DND-41 (cell line): ENCODE results near the gene API5.

Source experiments
- ATAC-seq: fragments of 200-7000 bp; cut with Tn5 transposase; 3 replicates; pipeline ENCODE4 v1.9.1; 2021; ENCODE audit warnings: low read depth; ENCODE audit not compliant: insufficient read depth
- DNase-seq: peaks from one replicate; pipeline ENCODE4 v3.0.0-alpha.2; 2020
- H2AFZ ChIP-seq: 2 replicates; pipeline ENCODE4 v1.6.0; 2012; ENCODE audit warnings: low read depth, low read length
- H3K27ac ChIP-seq: 2 replicates; pipeline ENCODE4 v1.5.1; 2012; ENCODE audit warnings: low read length, inconsistent platforms
- H3K27me3 ChIP-seq: fragments of 200-600 bp; sonication (generic); 2 replicates; pipeline ENCODE4 v1.6.0; 2012; ENCODE audit warnings: low read length, mild to moderate bottlenecking, inconsistent platforms; ENCODE audit not compliant: insufficient read depth, poor library complexity
- H3K36me3 ChIP-seq: 2 replicates; pipeline ENCODE4 v1.5.1; 2012; ENCODE audit warnings: low read length, inconsistent platforms; ENCODE audit not compliant: insufficient read depth
- H3K4me1 ChIP-seq: 2 replicates; pipeline ENCODE4 v1.5.1; 2012; ENCODE audit warnings: mild to moderate bottlenecking, low read length; ENCODE audit not compliant: insufficient read depth
- H3K4me2 ChIP-seq: 2 replicates; pipeline ENCODE4 v1.6.0; 2012; ENCODE audit warnings: mild to moderate bottlenecking, moderate library complexity, low read length, inconsistent platforms; ENCODE audit not compliant: insufficient read depth
- H3K4me3 ChIP-seq, 2 experiments: fragments of 200-600 bp in 1 of 2; shearing (Covaris generic) in 1 of 2; 2 replicates each; pipeline ENCODE4 v1.5.1; 2012 to 2016; ENCODE audit warnings: inconsistent platforms in 2 of 2, low read length in 2 of 2, mild to moderate bottlenecking in 2 of 2, low read depth in 1 of 2, moderate library complexity in 1 of 2
- H3K79me2 ChIP-seq: 2 replicates; pipeline ENCODE4 v1.6.0; 2012; ENCODE audit warnings: low read length, inconsistent platforms; ENCODE audit not compliant: insufficient read depth
- H3K9ac ChIP-seq: 2 replicates; pipeline ENCODE4 v1.6.0; 2012; ENCODE audit warnings: low read depth, mild to moderate bottlenecking, inconsistent platforms, low read length, moderate library complexity
- H3K9me3 ChIP-seq: 2 replicates; pipeline ENCODE4 v1.5.1; 2012; ENCODE audit warnings: low read length, moderate library complexity, mild to moderate bottlenecking, inconsistent platforms; ENCODE audit not compliant: insufficient read depth, severe bottlenecking
- H4K20me1 ChIP-seq: 2 replicates; pipeline ENCODE4 v1.6.0; 2012; ENCODE audit warnings: low read length; ENCODE audit not compliant: insufficient read depth
- EZH2 ChIP-seq: IDR thresholded peaks from 3 replicates; pipeline ENCODE4 v1.6.1; 2012; ENCODE audit warnings: borderline replicate concordance, low read depth, mild to moderate bottlenecking, moderate library complexity, low read length, inconsistent platforms; ENCODE audit not compliant: severe bottlenecking
- TF ChIP-seq, protein P1 (sequence below): IDR thresholded peaks from 2 replicates; pipeline ENCODE4 v1.5.1; 2012; ENCODE audit warnings: borderline replicate concordance, low read length, moderate library complexity, mild to moderate bottlenecking; ENCODE audit not compliant: poor library complexity, severe bottlenecking; ENCODE audit errors: extremely low read depth

Gene API5

DNA sequence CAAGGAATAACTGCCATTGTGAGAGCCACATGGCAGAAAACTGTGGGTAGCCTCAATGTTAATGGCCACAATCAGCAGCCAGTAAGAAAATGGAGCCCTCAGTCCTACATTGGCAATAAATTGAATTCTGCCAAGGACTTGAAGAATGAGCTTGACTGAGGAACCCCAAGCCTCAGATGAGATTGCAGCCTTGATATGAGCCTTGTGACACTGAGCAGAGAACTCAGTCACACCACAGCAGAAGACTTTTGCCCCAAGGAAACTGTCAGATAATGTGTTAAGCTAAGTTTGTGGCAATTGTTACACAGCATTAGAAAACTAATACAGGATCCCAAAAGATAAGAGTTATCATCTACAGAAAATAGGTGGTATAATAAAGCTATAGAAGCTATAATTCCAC lies 44.5 kb downstream of the API5 start:
- Histone ChIP-seq H2AFZ (no peak overlapping the region), H3K4me3 (no peak overlapping the region), H4K20me1 (peaks cover 15% of the 10 kb centered on the region), H3K27me3 (no peaks in the 10 kb centered on the region), H3K4me1 (peaks cover 29% of the 10 kb centered on the region), H3K79me2 (peaks cover 30% of the 10 kb centered on the region), H3K9me3 (no peaks in the 10 kb centered on the region), H3K36me3 (no peaks in the 10 kb centered on the region; the same call in 1 of the 2 replicates), H3K27ac (no peak overlapping the region), H3K4me2 (no peak overlapping the region), H3K9ac (no peak overlapping the region)
- TF ChIP-seq, protein P1, sequence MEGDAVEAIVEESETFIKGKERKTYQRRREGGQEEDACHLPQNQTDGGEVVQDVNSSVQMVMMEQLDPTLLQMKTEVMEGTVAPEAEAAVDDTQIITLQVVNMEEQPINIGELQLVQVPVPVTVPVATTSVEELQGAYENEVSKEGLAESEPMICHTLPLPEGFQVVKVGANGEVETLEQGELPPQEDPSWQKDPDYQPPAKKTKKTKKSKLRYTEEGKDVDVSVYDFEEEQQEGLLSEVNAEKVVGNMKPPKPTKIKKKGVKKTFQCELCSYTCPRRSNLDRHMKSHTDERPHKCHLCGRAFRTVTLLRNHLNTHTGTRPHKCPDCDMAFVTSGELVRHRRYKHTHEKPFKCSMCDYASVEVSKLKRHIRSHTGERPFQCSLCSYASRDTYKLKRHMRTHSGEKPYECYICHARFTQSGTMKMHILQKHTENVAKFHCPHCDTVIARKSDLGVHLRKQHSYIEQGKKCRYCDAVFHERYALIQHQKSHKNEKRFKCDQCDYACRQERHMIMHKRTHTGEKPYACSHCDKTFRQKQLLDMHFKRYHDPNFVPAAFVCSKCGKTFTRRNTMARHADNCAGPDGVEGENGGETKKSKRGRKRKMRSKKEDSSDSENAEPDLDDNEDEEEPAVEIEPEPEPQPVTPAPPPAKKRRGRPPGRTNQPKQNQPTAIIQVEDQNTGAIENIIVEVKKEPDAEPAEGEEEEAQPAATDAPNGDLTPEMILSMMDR = no peak
- TF ChIP-seq EZH2 = no peak
- DNase-seq (no peak), ATAC-seq (no peak)

- DNase-seq (no peak), ATAC-seq (no peak)
- Histone ChIP-seq H3K9me3 (no peaks in the 10 kb centered on the region), H2AFZ (peak overlapping the region; percentile 95), H3K79me2 (peaks cover 49% of the 10 kb centered on the region), H3K9ac (peak overlapping the region; percentile 77), H3K27me3 (no peaks in the 10 kb centered on the region), H3K4me3 (peak overlapping the region; percentile 65 to 77), H4K20me1 (peaks cover 31% of the 10 kb centered on the region), H3K36me3 (peaks cover 7% of the 10 kb centered on the region), H3K4me1 (peaks cover 38% of the 10 kb centered on the region), H3K4me2 (peak overlapping the region; percentile 89), H3K27ac (peak overlapping the region; percentile 79)
- TF ChIP-seq, protein P1 = no peak
- no peak for TF ChIP-seq EZH2
These were observed 46.5 kb downstream of the API5 start for GRCh38 chr11:43358279-43358800.

DNA sequence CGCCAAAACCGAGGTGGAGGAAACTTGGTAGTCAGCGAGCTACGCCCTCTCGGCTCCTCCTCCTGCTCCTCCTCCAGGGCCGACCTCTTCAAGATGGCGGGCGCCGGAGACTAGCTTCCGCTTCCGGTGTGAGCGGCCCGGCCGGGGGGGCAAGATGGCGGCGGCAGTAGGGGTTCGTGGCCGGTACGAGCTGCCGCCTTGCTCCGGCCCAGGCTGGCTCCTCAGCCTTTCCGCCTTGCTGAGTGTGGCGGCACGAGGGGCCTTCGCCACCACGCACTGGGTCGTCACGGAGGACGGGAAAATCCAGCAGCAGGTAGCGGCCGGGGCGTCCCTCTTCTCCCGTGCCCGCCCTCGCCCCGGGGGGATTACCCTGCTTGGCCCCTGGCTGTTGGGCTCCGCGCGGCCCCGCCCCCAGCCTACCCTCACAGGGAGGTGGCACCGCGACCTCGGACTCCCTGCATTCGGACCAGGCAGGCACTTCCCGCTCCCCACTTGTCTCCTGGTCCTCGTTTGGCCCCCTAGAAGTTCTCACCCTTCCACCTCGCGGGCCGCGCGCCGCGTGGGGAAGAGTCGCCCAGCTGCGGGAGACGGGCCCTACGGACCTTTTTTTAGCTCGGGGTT lies 47.1 kb downstream of the API5 start, which contains the start of gene TTC17:
Gene TTC17 (plus strand): TSS at position 120 of the 621 bp plus-strand sequence. CDS start 35 bp downstream, at position 155.
- DNase-seq (peak; percentile 94), ATAC-seq (peak; percentile 95)
- H2AFZ ChIP-seq = peak within 1 kb of the TSS; percentile 95
- H3K4me3 ChIP-seq = peak within 1 kb of the TSS; percentile 65 to 77
- peaks cover 7% of the 10 kb centered on the region for H3K36me3 ChIP-seq
- H3K9me3 ChIP-seq = no peaks in the 10 kb centered on the region
- peak within 1 kb of the TSS; percentile 79 for H3K27ac ChIP-seq
- H4K20me1 ChIP-seq = peaks cover 35% of the 10 kb centered on the region
- H3K79me2 ChIP-seq = peaks cover 55% of the 10 kb centered on the region
- peak within 1 kb of the TSS; percentile 77 for H3K9ac ChIP-seq
- H3K27me3 ChIP-seq = no peaks in the 10 kb centered on the region
- H3K4me1 ChIP-seq = peaks cover 38% of the 10 kb centered on the region
- TF ChIP-seq EZH2 = no peak
- TF ChIP-seq, protein P1 = no peak
- peak within 1 kb of the TSS; percentile 89 for H3K4me2 ChIP-seq

DNA sequence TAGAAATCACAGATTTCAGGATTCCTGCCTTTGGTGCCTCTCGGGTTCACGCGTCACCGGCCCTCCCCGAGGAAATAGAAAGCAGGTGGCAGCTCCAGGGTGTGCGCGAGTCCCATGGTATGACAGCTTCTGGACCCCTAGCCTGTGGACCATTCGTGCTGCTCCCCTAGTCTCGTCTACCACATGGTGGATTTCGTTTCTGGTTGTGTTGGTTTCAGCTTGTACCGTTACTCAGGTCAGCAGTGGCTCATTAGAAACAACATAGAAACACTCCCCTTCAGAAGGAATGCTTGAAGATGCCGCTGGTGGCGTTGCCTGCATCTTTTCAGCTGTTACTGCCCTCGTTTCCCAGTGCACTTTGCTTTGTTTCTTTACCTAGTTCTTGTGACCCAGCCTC lies 47.6 kb downstream of the API5 start:
- peaks cover 60% of the 10 kb centered on the region for H3K79me2 ChIP-seq
- H3K9me3 ChIP-seq = no peaks in the 10 kb centered on the region
- H3K4me2 ChIP-seq = peak overlapping the region; percentile 89
- peak; percentile 42 for DNase-seq
- peak; percentile 54 for ATAC-seq
- H3K9ac ChIP-seq = peak overlapping the region; percentile 77
- H2AFZ ChIP-seq = peak overlapping the region; percentile 77
- H3K4me1 ChIP-seq = peaks cover 38% of the 10 kb centered on the region
- TF ChIP-seq, protein P1 = peak; percentile 29
- TF ChIP-seq EZH2 = no peak
- peaks cover 37% of the 10 kb centered on the region for H4K20me1 ChIP-seq
- peak overlapping the region; percentile 79 for H3K27ac ChIP-seq
- H3K36me3 ChIP-seq = peaks cover 7% of the 10 kb centered on the region
- no peaks in the 10 kb centered on the region for H3K27me3 ChIP-seq
- peak overlapping the region; percentile 65 to 77 for H3K4me3 ChIP-seq
